GM12892 (cell line): ENCODE measurements around the gene KIR3DL3.
"Not testable (repeated sequence)": the region's sequence is repeated elsewhere in the genome, so short reads cannot be mapped to it uniquely, and the experiment has no call there.

ENCODE experiments used
- POLR2A ChIP-seq: IDR thresholded peaks from 2 replicates; pipeline ENCODE4 v1.6.1; 2011; ENCODE audit warnings: low read depth, low read length, control low read depth
- POLR2AphosphoS5 ChIP-seq: IDR thresholded peaks from 2 replicates; pipeline ENCODE4 v1.6.1; 2011; ENCODE audit warnings: low read depth, low read length, control low read depth

GRCh38 chr19:54738306-54738705 lies 14.1 kb downstream of the KIR3DL3 start, which contains the start of gene KIR2DL3:
- TF ChIP-seq POLR2AphosphoS5, POLR2A: not testable (repeated sequence)
